PC-9 (cell line): ENCODE results near the gene TULP4.

Experiments used
- CTCF ChIP-seq: fragments of 200-600 bp; sonication (generic); conservative IDR thresholded peaks from 2 replicates; pipeline ENCODE4 v1.6.1; 2017; ENCODE audit warnings: mixed run types, antibody characterized with exemption, mild to moderate bottlenecking, moderate library complexity
- EZH2 ChIP-seq: fragments of 200-600 bp; sonication (generic); IDR thresholded peaks from 2 replicates; pipeline ENCODE4 v1.8.0; 2017; ENCODE audit warnings: antibody characterized with exemption, low read depth

GRCh38 chr6:158411998-158412397 lies 99.7 kb downstream of the TULP4 start:
- TF ChIP-seq EZH2 (no peak), CTCF (no peak)
